Osteoblast (primary cell): Measurements from ENCODE around the gene VPS13D. TPM values are rescaled to one million over a fixed set of nuclear protein-coding genes. Genes with fewer than 3 reads are reported as not detected.
"Not testable (repeated sequence)": the region's sequence is repeated elsewhere in the genome, so short reads cannot be mapped to it uniquely, and the experiment has no call there.

Source experiments
- DNase-seq: peaks from one replicate; pipeline ENCODE4 v3.0.0; 2011; ENCODE audit warnings: low spot score, mixed read lengths; ENCODE audit not compliant: insufficient read length; ENCODE audit errors: missing footprints
- H2AFZ ChIP-seq: 2 replicates; pipeline ENCODE4 v1.6.0; 2011; ENCODE audit warnings: mild to moderate bottlenecking, low read length
- H3K27ac ChIP-seq: 2 replicates; pipeline ENCODE4 v1.5.1; 2011; ENCODE audit warnings: mild to moderate bottlenecking, low read depth, low read length, moderate library complexity
- H3K27me3 ChIP-seq: 2 replicates; pipeline ENCODE4 v1.6.0; 2012; ENCODE audit warnings: mild to moderate bottlenecking, control low read depth, inconsistent platforms, low read length, moderate library complexity; ENCODE audit not compliant: insufficient read depth
- H3K36me3 ChIP-seq: 2 replicates; pipeline ENCODE4 v1.5.1; 2011; ENCODE audit warnings: mild to moderate bottlenecking, low read length, control low read depth, moderate library complexity; ENCODE audit not compliant: insufficient read depth
- H3K4me1 ChIP-seq: 2 replicates; pipeline ENCODE4 v1.5.1; 2011; ENCODE audit warnings: mild to moderate bottlenecking, low read length, control low read depth, moderate library complexity; ENCODE audit not compliant: insufficient read depth
- H3K4me2 ChIP-seq: 2 replicates; pipeline ENCODE4 v1.6.0; 2011; ENCODE audit warnings: mild to moderate bottlenecking, low read length; ENCODE audit not compliant: insufficient read depth
- H3K4me3 ChIP-seq: fragments of 200-600 bp; sonication (generic); 3 replicates; pipeline ENCODE4 v1.5.1; 2012; ENCODE audit warnings: mild to moderate bottlenecking, low read length, inconsistent platforms; ENCODE audit not compliant: insufficient read depth
- H3K79me2 ChIP-seq: 2 replicates; pipeline ENCODE4 v1.6.0; 2012; ENCODE audit warnings: mild to moderate bottlenecking, low read length, control low read depth, inconsistent platforms; ENCODE audit not compliant: insufficient read depth
- H3K9me3 ChIP-seq: 2 replicates; pipeline ENCODE4 v1.5.1; 2011; ENCODE audit warnings: low read depth, low read length, control low read depth
- H4K20me1 ChIP-seq: 2 replicates; pipeline ENCODE4 v1.6.0; 2012; ENCODE audit warnings: mild to moderate bottlenecking, low read length, control low read depth; ENCODE audit not compliant: insufficient read depth
- total RNA-seq: library from RNA; depleted of rRNA; stranded (reverse); fragments of >200 nt; gene quantifications from 2 replicates; pipeline ENCODE4 v1.2.3, GENCODE V29; 2012
- TF ChIP-seq, protein P1 (sequence below): IDR thresholded peaks from 2 replicates; pipeline ENCODE4 v1.5.1; 2011; ENCODE audit warnings: mild to moderate bottlenecking, low read depth, low read length, moderate library complexity; ENCODE audit errors: extremely low read depth

Gene VPS13D
- total RNA-seq, 1 donor = 48.5 TPM

DNA sequence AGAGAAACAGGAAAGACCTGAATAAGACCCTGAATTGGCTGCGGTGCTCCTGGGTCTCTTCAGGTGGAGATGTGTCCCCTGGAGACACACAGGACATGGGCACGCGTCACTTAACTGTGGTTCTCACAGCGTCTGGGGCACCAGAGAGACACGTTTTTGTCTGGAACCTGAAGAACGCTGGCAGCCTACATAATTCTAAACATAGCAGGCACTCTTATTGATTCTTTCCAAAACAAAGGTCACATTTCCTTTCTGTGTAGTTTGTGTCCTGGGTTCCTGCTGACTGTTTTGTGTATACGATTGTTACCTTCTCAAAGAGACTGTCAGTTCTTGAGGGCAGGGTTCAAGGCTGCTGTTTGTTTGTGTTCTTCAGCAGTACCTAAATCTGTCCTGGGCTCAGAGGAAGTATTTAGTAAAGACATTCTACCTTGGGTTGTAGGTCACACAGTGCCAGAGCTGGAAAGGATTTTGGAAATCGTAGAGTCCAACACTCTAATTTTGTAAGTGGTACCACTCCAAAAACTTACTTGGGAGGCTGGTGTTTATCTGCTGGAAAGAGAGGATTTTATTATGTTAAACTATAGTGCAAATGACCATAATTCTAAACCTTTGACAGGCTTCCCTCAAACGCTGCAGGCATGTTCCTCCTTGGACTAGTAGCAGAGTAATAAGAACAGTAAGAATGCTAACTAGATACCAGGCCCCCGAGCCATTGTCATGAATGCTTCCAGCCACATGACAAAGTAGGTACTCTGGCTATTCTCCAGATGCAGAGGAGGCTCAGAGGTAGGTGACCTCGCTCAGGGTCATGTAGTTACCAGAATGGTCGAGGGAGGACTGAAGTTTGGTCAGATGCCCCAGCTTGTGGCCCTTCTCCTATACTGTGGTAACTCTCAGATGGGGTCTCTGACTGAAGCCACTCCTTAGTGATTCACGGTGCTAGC is 223.8 kb downstream of the VPS13D start:
- H2AFZ ChIP-seq = no peak overlapping the region
- peak overlapping the region; percentile 52 for H3K4me2 ChIP-seq
- DNase-seq = no peak
- TF ChIP-seq, protein P1, sequence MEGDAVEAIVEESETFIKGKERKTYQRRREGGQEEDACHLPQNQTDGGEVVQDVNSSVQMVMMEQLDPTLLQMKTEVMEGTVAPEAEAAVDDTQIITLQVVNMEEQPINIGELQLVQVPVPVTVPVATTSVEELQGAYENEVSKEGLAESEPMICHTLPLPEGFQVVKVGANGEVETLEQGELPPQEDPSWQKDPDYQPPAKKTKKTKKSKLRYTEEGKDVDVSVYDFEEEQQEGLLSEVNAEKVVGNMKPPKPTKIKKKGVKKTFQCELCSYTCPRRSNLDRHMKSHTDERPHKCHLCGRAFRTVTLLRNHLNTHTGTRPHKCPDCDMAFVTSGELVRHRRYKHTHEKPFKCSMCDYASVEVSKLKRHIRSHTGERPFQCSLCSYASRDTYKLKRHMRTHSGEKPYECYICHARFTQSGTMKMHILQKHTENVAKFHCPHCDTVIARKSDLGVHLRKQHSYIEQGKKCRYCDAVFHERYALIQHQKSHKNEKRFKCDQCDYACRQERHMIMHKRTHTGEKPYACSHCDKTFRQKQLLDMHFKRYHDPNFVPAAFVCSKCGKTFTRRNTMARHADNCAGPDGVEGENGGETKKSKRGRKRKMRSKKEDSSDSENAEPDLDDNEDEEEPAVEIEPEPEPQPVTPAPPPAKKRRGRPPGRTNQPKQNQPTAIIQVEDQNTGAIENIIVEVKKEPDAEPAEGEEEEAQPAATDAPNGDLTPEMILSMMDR = no peak
- H3K27me3 ChIP-seq = no peaks in the 10 kb centered on the region
- H3K4me3 ChIP-seq = no peak overlapping the region
- peak overlapping the region; percentile 80 for H3K27ac ChIP-seq
- peaks cover 60% of the 10 kb centered on the region for H3K4me1 ChIP-seq
- no peaks in the 10 kb centered on the region for H3K9me3 ChIP-seq
- H4K20me1 ChIP-seq = no peaks in the 10 kb centered on the region
- H3K36me3 ChIP-seq = no peaks in the 10 kb centered on the region
- H3K79me2 ChIP-seq = no peaks in the 10 kb centered on the region

DNA sequence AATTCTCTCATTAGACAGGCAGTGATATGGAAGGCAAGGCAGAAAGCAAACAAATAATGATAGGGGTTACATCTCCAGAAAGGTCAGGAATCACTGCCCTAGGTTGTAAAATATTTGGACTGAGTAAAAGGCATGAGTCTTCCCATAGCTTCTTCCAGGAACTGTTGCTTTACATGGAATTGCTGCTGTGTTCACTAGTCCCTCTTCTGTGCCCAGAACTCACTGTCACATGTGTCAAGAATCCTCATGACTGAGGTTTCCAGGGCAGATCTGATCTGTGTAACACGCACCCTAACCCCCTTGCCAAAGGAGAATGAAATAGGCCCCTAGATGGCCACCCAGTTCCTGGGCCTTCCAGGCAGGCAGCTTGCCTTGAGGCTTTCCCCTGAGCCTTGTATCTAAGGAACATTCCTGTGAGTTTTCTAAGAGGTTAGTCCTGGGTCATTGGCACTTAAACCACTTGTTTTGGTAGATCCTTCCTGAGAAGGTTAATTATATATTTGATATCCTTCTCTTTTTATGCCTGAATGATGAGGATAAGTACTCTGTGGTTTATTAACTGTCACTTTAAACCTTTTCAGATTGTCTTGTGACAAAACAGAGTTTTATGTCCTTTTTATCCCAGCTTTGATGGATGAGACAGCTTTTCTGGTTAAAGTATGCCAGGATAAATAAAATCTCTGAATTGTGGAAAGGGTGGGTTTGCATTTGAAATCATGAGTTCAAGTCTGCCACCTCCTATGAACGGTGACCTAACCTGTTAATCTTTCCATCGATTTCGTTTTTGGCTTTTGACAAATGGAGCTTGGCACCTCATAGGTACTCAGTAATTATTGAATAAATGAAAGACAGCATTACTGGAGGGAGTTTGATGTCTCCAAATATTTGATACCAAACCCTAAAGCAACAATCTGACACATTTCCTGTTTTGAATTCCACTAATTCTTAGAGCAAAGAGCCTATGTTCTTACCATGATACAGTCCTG is 224.9 kb downstream of the VPS13D start:
- H3K4me3 ChIP-seq = no peak overlapping the region
- no peaks in the 10 kb centered on the region for H3K27me3 ChIP-seq
- no peaks in the 10 kb centered on the region for H3K36me3 ChIP-seq
- peaks cover 50% of the 10 kb centered on the region for H3K4me1 ChIP-seq
- H3K4me2 ChIP-seq = peak overlapping the region; percentile 52
- H3K9me3 ChIP-seq = no peaks in the 10 kb centered on the region
- H3K27ac ChIP-seq = peak overlapping the region; percentile 80
- H2AFZ ChIP-seq = no peak overlapping the region
- no peaks in the 10 kb centered on the region for H4K20me1 ChIP-seq
- TF ChIP-seq, protein P1 = no peak
- no peaks in the 10 kb centered on the region for H3K79me2 ChIP-seq
- peak; percentile 73 for DNase-seq

DNA sequence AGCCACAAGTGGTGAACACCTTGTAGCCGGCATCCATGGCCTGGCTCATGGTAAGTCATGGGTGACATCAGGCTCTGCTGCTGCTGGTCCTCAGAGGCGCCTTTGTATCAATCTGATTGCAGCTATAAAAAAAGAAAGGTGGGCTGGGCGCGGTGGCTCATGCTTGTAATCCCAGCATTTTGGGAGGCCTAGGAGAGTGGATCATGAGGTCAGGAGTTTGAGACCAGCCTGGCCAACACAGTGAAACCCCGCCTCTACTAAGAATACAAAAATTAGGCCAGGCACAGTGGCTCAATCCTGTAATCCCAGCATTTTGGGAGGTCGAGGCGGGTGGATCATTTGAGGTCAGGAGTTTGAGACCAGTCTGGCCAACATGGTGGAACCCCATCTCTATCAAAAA is 226.3 kb downstream of the VPS13D start:
- not testable (repeated sequence) for H2AFZ ChIP-seq, H3K4me3 ChIP-seq, H3K36me3 ChIP-seq, H3K4me2 ChIP-seq, H3K79me2 ChIP-seq, H3K27me3 ChIP-seq, H4K20me1 ChIP-seq, H3K9me3 ChIP-seq, DNase-seq
- Histone ChIP-seq H3K4me1 (peaks cover 50% of the 10 kb centered on the region), H3K27ac (peak overlapping the region; percentile 74)

DNA sequence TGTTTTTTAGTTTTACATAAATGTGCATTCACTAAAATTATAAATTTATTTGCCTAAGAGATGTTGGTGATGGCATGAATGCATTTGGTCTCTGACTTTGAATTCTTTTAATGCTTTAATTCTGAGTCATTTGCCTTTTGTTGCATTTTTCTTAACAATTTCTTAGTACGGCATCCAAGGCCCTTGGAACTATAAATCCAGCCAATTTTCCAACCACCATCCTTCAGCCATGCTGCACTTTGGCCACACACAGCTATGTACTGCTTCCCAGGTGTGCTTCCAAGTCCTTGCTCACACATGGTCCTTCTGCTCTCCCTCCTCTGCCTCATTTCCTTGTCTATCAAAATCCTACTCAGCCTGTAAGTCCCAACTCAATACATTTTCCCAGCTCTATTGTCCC is 227.1 kb downstream of the VPS13D start:
- Histone ChIP-seq H3K27me3 (no peaks in the 10 kb centered on the region), H4K20me1 (no peaks in the 10 kb centered on the region), H2AFZ (no peak overlapping the region), H3K4me1 (peaks cover 59% of the 10 kb centered on the region), H3K4me2 (peak overlapping the region; percentile 52), H3K79me2 (no peaks in the 10 kb centered on the region), H3K9me3 (no peaks in the 10 kb centered on the region), H3K4me3 (no peak overlapping the region), H3K36me3 (no peaks in the 10 kb centered on the region), H3K27ac (peak overlapping the region; percentile 74)
- TF ChIP-seq, protein P1 = no peak
- no peak for DNase-seq
